Stimulated activated CD8-positive, alpha-beta memory T cell treated with anti-CD3 and anti-CD28 coated beads, Interleukin-12 subunit alpha, Interleukin-12 subunit beta, amount 100 ng/mL, for 24 hours (primary cell): Measurements from ENCODE around the gene BORCS6.

ENCODE experiments used
- DNase-seq: peaks from one replicate; pipeline ENCODE4 v3.0.0-alpha.2; 2020; ENCODE audit errors: extremely low read depth

BORCS6 gene

GRCh38 chr17:8142158-8142886, 47.7 kb downstream of the BORCS6 start:
- DNase-seq = no peak

- no peak for DNase-seq
These were observed 48.2 kb downstream of the BORCS6 start for GRCh38 chr17:8141741-8142140.

GRCh38 chr17:8141045-8141444, 48.9 kb downstream of the BORCS6 start:
- DNase-seq = no peak

GRCh38 chr17:8140065-8141029, 49.6 kb downstream of the BORCS6 start:
- no peak for DNase-seq

- DNase-seq = peak; percentile 83
These were observed 51.2 kb downstream of the BORCS6 start for GRCh38 chr17:8138672-8139371.

GRCh38 chr17:8138374-8138671, 51.7 kb downstream of the BORCS6 start:
- no peak for DNase-seq
